K562 (cell line): ENCODE data around the gene LTN1. TPM values are rescaled to one million over a fixed set of nuclear protein-coding genes. Genes with fewer than 3 reads are reported as not detected.
A peak's percentile ranks its signal among the peaks of the same experiment; 100 is the strongest.

Source experiments
- ARID4B ChIP-seq: sonication (generic); formaldehyde crosslinking; IDR thresholded peaks from 2 replicates; pipeline ENCODE4 v1.8.0; 2022; ENCODE audit warnings: mild to moderate bottlenecking, missing genetic modification reagents
- BHLHE40 ChIP-seq: IDR thresholded peaks from 2 replicates; pipeline ENCODE4 v1.6.1; 2011; ENCODE audit warnings: low read length, improper control_type of control experiment
- E4F1 ChIP-seq: fragments of 250-450 bp; sonication (Bioruptor Pico); IDR thresholded peaks from 2 replicates; pipeline ENCODE4 v1.5.0; 2021; ENCODE audit warnings: mild to moderate bottlenecking, borderline replicate concordance
- FOXK2 ChIP-seq, 2 experiments: fragments of 450-650 bp; IDR thresholded peaks in 1 of 2; conservative IDR thresholded peaks in 1 of 2; 2 replicates each; pipeline ENCODE4 v1.6.1; 2016; ENCODE audit warnings: low read depth in 2 of 2, mild to moderate bottlenecking in 1 of 2
- GABPA ChIP-seq: fragments of 200-800 bp; sonication (Bioruptor generic); conservative IDR thresholded peaks from 2 replicates; pipeline ENCODE4 v1.6.1; 2016; ENCODE audit warnings: low read depth, missing genetic modification characterization, missing compliant biosample characterization
- GABPB2 ChIP-seq: fragments of 250-450 bp; sonication (Bioruptor Pico); conservative IDR thresholded peaks from 2 replicates; pipeline ENCODE4 v1.5.1; 2021; ENCODE audit warnings: mild to moderate bottlenecking
- HDAC1 ChIP-seq, 2 experiments: fragments of 450-650 bp; IDR thresholded peaks; 2 replicates each; pipeline ENCODE4 v1.6.1; 2016 to 2017; ENCODE audit warnings: inconsistent platforms in 1 of 2, mild to moderate bottlenecking in 1 of 2, moderate library complexity in 1 of 2
- HDAC3 ChIP-seq: fragments of 450-650 bp; IDR thresholded peaks from 2 replicates; pipeline ENCODE4 v1.6.1; 2018; ENCODE audit warnings: borderline replicate concordance, mild to moderate bottlenecking, moderate library complexity; ENCODE audit not compliant: partially characterized antibody
- MED1 ChIP-seq: sonication (generic); formaldehyde crosslinking; IDR thresholded peaks from 2 replicates; pipeline ENCODE4 v1.8.1; 2023; ENCODE audit warnings: missing genetic modification reagents, borderline replicate concordance
- PCBP1 ChIP-seq: fragments of 200-400 bp; formaldehyde crosslinking; IDR thresholded peaks from 2 replicates; pipeline ENCODE4 v1.6.1; 2018; ENCODE audit warnings: mild to moderate bottlenecking, low read depth, low read length; ENCODE audit not compliant: poor library complexity, severe bottlenecking
- POLR2H ChIP-seq: IDR thresholded peaks from 2 replicates; pipeline ENCODE4 v1.6.1; 2016; ENCODE audit warnings: missing genetic modification characterization, low read depth, mild to moderate bottlenecking, control low read depth, missing compliant biosample characterization, moderate library complexity
- RBBP5 ChIP-seq: fragments of 200-600 bp; sonication (generic); IDR thresholded peaks from 2 replicates; pipeline ENCODE4 v1.6.1; 2012; ENCODE audit warnings: borderline replicate concordance, mild to moderate bottlenecking, low read length, control low read depth, inconsistent platforms; ENCODE audit not compliant: insufficient read depth, poor library complexity, severe bottlenecking
- ZBTB8A ChIP-seq: fragments of 450-650 bp; IDR thresholded peaks from 2 replicates; pipeline ENCODE4 v1.6.1; 2018; ENCODE audit warnings: mild to moderate bottlenecking, moderate library complexity; ENCODE audit not compliant: partially characterized antibody
- ZNF347 ChIP-seq: fragments of 450-650 bp; formaldehyde crosslinking; IDR thresholded peaks from 2 replicates; pipeline ENCODE4 v1.4.0; 2020; ENCODE audit warnings: low read depth, mild to moderate bottlenecking, moderate library complexity
- polyA plus RNA-seq, 8 experiments: library from polyadenylated mRNA; depleted of rRNA in 4 of 8; stranded (reverse) in 5 of 8; unstranded in 3 of 8; fragments of >200 nt; fragmentation: Nextera tagmentation in 2 of 8; fragmentation: Illumina TruSeq in 1 of 8; extraction: Ambion mirVana in 2 of 8; extraction: Trizol in 1 of 8; gene quantifications; 2 replicates each; pipeline versions ENCODE4 v1.2.1 to v1.2.3, GENCODE V29; 2011 to 2014; ENCODE audit warnings: inconsistent platforms in 1 of 8, missing spikeins in 1 of 8
- total RNA-seq, 7 experiments: library from RNA; depleted of rRNA in 6 of 7; stranded (reverse); fragments of >200 nt in 6 of 7; fragmentation: Illumina TruSeq in 2 of 7; extraction: Trizol in 2 of 7; gene quantifications; 2 replicates each; pipeline versions ENCODE4 v1.2.1 to v1.2.3, GENCODE V29; 2011 to 2021; ENCODE audit warnings: low replicate concordance in 1 of 7
- TF ChIP-seq, protein P1 (sequence below): fragments of 450-650 bp; formaldehyde crosslinking; conservative IDR thresholded peaks from 2 replicates; pipeline ENCODE4 v1.4.0; 2022; ENCODE audit warnings: mild to moderate bottlenecking, missing genetic modification characterization
- TF ChIP-seq, protein P2 (sequence below), 2 experiments: fragments of 150-350 bp in 1 of 2; IDR thresholded peaks; 2 replicates each; pipeline ENCODE4 v1.6.1; 2012 to 2016; ENCODE audit warnings: low read depth in 2 of 2, low read length in 2 of 2, mild to moderate bottlenecking in 1 of 2, moderate library complexity in 1 of 2

Gene LTN1
- total and polyA plus RNA-seq, 9 of the 15 experiments (the other 6 are each of a cell fraction or from before 2014, with no cell fraction given), result 15.7 to 49.6 (median 28.7) TPM

GRCh38 chr21:29018540-29018939, 25.9 kb upstream of the LTN1 start (continued):
- TF ChIP-seq ZBTB8A (no peak), MED1 (CRISPR knock-in tag) (no peak), ZNF347 (CRISPR knock-in tag) (no peak), ARID4B (CRISPR knock-in tag) (no peak), BHLHE40 (no peak), HDAC3 (no peak), E4F1 (CRISPR knock-in tag) (no peak), HDAC1 (IDR thresholded peaks at IDR 0.05) (no peak), PCBP1 (no peak), POLR2H (no peak), GABPA (tag) (no peak), GABPB2 (CRISPR knock-in tag) (no peak), FOXK2 (conservative IDR thresholded peaks at IDR 0.05 in 1 of 2, IDR thresholded peaks at IDR 0.05 in 1 of 2; ENCODE audit: low read depth in 2 of 2) (no peak), RBBP5 (no peak)
- TF ChIP-seq, protein P1, sequence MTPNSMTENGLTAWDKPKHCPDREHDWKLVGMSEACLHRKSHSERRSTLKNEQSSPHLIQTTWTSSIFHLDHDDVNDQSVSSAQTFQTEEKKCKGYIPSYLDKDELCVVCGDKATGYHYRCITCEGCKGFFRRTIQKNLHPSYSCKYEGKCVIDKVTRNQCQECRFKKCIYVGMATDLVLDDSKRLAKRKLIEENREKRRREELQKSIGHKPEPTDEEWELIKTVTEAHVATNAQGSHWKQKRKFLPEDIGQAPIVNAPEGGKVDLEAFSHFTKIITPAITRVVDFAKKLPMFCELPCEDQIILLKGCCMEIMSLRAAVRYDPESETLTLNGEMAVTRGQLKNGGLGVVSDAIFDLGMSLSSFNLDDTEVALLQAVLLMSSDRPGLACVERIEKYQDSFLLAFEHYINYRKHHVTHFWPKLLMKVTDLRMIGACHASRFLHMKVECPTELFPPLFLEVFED (CRISPR knock-in tag), result no peak
- TF ChIP-seq, protein P2, sequence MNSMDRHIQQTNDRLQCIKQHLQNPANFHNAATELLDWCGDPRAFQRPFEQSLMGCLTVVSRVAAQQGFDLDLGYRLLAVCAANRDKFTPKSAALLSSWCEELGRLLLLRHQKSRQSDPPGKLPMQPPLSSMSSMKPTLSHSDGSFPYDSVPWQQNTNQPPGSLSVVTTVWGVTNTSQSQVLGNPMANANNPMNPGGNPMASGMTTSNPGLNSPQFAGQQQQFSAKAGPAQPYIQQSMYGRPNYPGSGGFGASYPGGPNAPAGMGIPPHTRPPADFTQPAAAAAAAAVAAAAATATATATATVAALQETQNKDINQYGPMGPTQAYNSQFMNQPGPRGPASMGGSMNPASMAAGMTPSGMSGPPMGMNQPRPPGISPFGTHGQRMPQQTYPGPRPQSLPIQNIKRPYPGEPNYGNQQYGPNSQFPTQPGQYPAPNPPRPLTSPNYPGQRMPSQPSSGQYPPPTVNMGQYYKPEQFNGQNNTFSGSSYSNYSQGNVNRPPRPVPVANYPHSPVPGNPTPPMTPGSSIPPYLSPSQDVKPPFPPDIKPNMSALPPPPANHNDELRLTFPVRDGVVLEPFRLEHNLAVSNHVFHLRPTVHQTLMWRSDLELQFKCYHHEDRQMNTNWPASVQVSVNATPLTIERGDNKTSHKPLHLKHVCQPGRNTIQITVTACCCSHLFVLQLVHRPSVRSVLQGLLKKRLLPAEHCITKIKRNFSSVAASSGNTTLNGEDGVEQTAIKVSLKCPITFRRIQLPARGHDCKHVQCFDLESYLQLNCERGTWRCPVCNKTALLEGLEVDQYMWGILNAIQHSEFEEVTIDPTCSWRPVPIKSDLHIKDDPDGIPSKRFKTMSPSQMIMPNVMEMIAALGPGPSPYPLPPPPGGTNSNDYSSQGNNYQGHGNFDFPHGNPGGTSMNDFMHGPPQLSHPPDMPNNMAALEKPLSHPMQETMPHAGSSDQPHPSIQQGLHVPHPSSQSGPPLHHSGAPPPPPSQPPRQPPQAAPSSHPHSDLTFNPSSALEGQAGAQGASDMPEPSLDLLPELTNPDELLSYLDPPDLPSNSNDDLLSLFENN (IDR thresholded peaks at IDR 0.05; ENCODE audit: low read depth in 2 of 2, low read length in 2 of 2), result peak in 1 of 2 experiments; percentile 54; a peak in 1 of 4 replicates
